ENCODE data around the gene KBTBD13. TPM values are rescaled to one million over a fixed set of nuclear protein-coding genes. Genes with fewer than 3 reads are reported as not detected.

KBTBD13 gene
- total RNA-seq, 1 donor from 2014 or later, result not detected

DNA sequence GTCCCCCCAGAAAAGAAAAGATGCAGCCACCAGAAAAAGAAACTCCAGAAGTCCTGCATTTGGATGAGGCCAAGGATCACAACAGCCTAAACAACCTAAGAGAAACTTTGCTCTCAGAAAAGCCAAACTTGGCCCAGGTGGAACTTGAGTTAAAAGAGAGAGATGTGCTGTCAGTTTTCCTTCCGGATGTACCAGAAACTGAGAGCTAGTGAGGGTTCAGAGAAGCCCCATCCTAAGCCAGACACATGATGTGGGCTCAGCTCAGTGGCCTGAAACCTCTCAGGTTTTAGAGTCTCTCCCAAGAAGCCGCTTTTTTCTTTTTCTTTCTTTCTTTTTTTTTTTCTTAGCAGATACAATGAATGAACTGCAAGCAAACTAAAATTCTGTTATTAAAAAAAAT, 23.6 kb upstream of the KBTBD13 start:
- H3K27ac Mint-ChIP-seq, result no peak overlapping the region
- TF ChIP-seq, protein P1, sequence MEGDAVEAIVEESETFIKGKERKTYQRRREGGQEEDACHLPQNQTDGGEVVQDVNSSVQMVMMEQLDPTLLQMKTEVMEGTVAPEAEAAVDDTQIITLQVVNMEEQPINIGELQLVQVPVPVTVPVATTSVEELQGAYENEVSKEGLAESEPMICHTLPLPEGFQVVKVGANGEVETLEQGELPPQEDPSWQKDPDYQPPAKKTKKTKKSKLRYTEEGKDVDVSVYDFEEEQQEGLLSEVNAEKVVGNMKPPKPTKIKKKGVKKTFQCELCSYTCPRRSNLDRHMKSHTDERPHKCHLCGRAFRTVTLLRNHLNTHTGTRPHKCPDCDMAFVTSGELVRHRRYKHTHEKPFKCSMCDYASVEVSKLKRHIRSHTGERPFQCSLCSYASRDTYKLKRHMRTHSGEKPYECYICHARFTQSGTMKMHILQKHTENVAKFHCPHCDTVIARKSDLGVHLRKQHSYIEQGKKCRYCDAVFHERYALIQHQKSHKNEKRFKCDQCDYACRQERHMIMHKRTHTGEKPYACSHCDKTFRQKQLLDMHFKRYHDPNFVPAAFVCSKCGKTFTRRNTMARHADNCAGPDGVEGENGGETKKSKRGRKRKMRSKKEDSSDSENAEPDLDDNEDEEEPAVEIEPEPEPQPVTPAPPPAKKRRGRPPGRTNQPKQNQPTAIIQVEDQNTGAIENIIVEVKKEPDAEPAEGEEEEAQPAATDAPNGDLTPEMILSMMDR (IDR thresholded peaks at IDR 0.05; ENCODE audit: unreplicated experiment), result no peak
- H3K4me3 Mint-ChIP-seq, result no peak overlapping the region
- no peak for DNase-seq (ENCODE audit: low spot score in 2 of 2, unreplicated experiment in 2 of 2)
- H3K9me3 Mint-ChIP-seq, result no peaks in the 10 kb centered on the region
- H3K27me3 Mint-ChIP-seq (ENCODE audit: low read depth), result no peaks in the 10 kb centered on the region
- no peaks in the 10 kb centered on the region for H3K36me3 Mint-ChIP-seq
- H3K4me1 Mint-ChIP-seq, result peaks cover 14% of the 10 kb centered on the region

DNA sequence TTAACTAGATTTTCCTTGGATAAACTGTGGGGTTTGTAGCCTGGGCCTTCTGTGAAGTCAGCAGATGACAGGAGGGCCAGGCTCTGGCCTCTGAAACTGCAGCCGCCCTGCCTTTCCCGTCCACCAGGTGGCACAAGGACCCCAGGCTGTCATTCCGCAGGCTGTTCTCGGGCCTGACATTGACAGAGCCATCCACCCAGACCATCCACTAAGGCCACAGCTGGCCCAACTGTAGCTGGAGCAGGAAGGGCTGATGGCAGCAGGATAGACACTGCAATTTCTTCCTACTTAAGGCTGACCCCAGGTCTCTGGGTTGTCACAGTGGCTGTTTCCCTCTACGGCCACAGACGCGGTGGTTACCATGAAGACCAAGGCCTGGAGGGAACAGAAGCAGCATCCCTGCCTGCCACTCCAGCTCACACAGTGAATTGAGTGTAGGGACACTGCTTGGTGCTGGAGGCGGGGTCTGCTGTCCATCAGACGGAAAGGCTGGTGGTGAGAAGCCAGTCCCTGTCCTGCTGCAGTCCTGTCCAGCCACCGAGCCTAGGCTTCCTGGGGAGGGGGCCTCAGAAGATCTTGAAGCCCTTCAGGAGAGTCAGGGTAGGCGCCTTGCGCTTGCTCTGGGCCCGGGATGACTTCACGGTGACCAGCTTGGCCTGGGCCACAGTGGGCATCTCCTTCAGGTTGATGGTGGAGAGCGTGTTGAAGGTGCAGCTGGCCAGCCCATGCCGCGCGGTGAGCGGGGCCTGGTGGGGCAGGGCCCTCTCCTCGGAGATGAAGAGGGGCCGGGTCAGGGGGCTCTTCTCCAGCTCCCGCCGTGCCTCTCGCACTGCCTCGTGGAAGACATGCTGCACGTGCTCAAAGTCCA, 22.0 kb upstream of the KBTBD13 start:
- Mint-ChIP-seq H3K27me3 (ENCODE audit: low read depth) (no peaks in the 10 kb centered on the region), H3K4me1 (peaks cover 4% of the 10 kb centered on the region)
- peak in 1 of 2 experiments; percentile 81 for DNase-seq (ENCODE audit: low spot score in 2 of 2, unreplicated experiment in 2 of 2)

DNA sequence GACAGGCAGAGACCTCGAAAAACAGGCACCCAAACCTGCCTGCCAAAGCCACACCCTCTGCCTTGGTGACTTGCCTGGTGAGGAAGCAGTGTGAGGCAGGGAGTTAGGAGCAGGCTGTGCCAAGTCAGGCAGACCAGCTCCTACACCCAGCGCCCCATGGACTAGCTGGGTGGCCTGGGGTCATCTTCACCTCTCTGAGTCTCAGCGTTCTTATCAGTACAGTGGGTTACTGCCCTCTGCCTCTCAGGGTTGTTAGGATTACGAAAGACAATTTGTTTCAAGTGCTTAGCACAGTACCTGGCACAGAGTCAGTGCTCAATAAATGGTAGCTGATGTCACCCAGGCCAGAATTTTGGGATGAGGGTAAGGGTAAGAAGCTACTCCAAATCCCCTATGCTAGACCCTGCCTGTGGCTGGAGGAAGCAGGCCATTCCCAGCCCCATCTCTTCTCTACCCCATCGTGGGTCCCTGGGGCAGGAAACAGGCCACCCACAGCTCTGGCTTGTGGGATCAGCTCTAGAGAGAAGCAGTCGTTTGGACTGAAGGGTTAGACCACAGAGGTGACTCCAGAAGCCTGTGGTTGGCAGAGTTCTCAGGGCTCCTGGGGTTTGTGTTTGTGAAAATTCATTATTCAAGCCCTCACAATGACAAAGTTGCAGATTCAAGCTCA, 21.2 kb upstream of the KBTBD13 start:
- no peaks in the 10 kb centered on the region for H3K9me3 Mint-ChIP-seq
- peaks cover under 1% of the 10 kb centered on the region for H3K4me1 Mint-ChIP-seq
- peaks cover 2% of the 10 kb centered on the region for H3K36me3 Mint-ChIP-seq
- DNase-seq (ENCODE audit: low spot score in 2 of 2, unreplicated experiment in 2 of 2), result no peak
- H3K27me3 Mint-ChIP-seq (ENCODE audit: low read depth), result no peaks in the 10 kb centered on the region
- H3K27ac Mint-ChIP-seq, result no peak overlapping the region
- no peak overlapping the region for H3K4me3 Mint-ChIP-seq
- TF ChIP-seq, protein P1 (IDR thresholded peaks at IDR 0.05; ENCODE audit: unreplicated experiment), result no peak

More for the DNA sequence above, 22.0 kb upstream of the KBTBD13 start:
- Mint-ChIP-seq H3K9me3 (no peaks in the 10 kb centered on the region), H3K4me3 (no peak overlapping the region), H3K27ac (no peak overlapping the region), H3K36me3 (no peaks in the 10 kb centered on the region)
- TF ChIP-seq, protein P1 (IDR thresholded peaks at IDR 0.05; ENCODE audit: unreplicated experiment), result peak; percentile 85

DNA sequence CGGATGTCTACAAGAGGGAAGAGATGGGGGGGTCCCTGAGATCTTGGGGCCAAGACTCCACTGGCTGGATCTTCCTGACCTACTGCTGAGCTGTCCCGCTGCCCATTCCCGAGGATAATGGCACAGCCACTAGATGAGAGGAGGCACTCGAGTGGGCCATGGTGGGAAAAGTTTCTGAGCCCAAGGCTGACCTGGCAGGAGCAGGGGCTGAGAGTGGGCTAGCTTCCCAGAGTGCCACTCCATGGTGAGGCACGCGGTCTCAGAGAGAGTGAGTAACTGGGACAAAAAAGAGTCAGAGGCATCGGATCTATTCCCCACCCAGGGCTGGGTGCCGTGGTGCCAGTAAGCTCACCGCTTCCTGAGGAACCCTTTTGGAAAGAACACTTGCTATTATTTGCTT, 20.4 kb upstream of the KBTBD13 start:
- TF ChIP-seq, protein P1 (IDR thresholded peaks at IDR 0.05; ENCODE audit: unreplicated experiment), result no peak
- Mint-ChIP-seq H3K4me1 (no peaks in the 10 kb centered on the region), H3K27me3 (ENCODE audit: low read depth) (no peaks in the 10 kb centered on the region), H3K4me3 (no peak overlapping the region), H3K27ac (no peak overlapping the region), H3K36me3 (peaks cover 2% of the 10 kb centered on the region), H3K9me3 (no peaks in the 10 kb centered on the region)
- DNase-seq (ENCODE audit: low spot score in 2 of 2, unreplicated experiment in 2 of 2), result no peak

DNA sequence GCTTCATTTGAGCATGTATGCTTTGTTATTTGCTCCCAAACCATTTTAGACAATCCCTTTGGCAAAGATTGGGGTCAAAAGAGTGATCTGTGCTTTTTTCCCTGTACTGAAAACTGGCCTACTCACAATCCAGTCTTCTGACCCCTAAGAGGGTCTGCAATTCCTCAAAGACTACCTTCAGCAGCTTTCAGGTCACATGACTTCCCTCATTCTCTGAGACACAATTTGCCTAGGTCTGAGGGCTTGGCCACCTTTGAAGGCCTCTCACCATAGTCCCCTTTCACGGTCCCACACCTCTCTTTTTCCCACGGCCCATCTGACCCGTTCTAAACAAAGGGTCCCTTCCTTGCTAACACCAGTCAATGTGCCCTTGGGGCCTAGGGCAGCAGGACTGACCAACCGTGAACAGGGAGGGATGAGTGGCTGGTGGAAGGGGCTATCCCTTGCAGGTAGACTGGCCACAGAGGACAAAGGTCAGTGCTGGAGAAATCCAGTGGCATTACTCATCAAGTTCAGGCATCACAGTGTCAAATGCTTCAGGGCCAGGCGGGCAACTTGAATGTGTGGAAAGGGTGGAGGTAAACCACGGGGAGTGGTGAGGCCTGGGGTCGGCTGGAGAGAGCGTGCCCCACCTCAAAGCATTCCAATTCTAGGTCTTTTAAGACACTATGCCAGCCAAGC, 19.5 kb upstream of the KBTBD13 start:
- no peak for DNase-seq (ENCODE audit: low spot score in 2 of 2, unreplicated experiment in 2 of 2)

More for the DNA sequence above, 19.5 kb upstream of the KBTBD13 start:
- H3K27ac Mint-ChIP-seq, result no peak overlapping the region
- peaks cover 2% of the 10 kb centered on the region for H3K36me3 Mint-ChIP-seq
- TF ChIP-seq, protein P1 (IDR thresholded peaks at IDR 0.05; ENCODE audit: unreplicated experiment), result no peak
- no peaks in the 10 kb centered on the region for H3K4me1 Mint-ChIP-seq
- H3K4me3 Mint-ChIP-seq, result no peak overlapping the region
- no peaks in the 10 kb centered on the region for H3K27me3 Mint-ChIP-seq (ENCODE audit: low read depth)
- H3K9me3 Mint-ChIP-seq, result no peaks in the 10 kb centered on the region

Data from mesothelial cell of epicardium (in vitro differentiated cells).